Loucy (cell line): ENCODE results near the gene SLC26A9.
A peak's percentile ranks its signal among the peaks of the same experiment; 100 is the strongest.

ENCODE experiments used
- H2AFZ ChIP-seq: fragments of 200-600 bp; sonication (generic); 2 replicates; pipeline ENCODE4 v1.6.0; 2016; ENCODE audit warnings: antibody characterized with exemption, mild to moderate bottlenecking, low read length, moderate library complexity
- H3F3A ChIP-seq: fragments of 200-600 bp; 2 replicates; pipeline ENCODE4 v1.6.0; 2016; ENCODE audit warnings: antibody characterized with exemption, low read depth, mild to moderate bottlenecking
- H3K27me3 ChIP-seq: fragments of 200-600 bp; sonication (generic); 2 replicates; pipeline ENCODE4 v1.6.1; 2014; ENCODE audit warnings: low read length, mild to moderate bottlenecking; ENCODE audit not compliant: insufficient read depth, poor library complexity, severe bottlenecking
- H3K36me3 ChIP-seq: fragments of 200-600 bp; sonication (generic); 2 replicates; pipeline ENCODE4 v1.6.1; 2016; ENCODE audit warnings: low read length; ENCODE audit not compliant: insufficient read depth
- H3K4me1 ChIP-seq: fragments of 200-600 bp; sonication (generic); 2 replicates; pipeline ENCODE4 v1.5.1; 2014; ENCODE audit warnings: low read length, mild to moderate bottlenecking; ENCODE audit not compliant: insufficient read depth, poor library complexity, severe bottlenecking
- H3K4me2 ChIP-seq: fragments of 200-600 bp; sonication (generic); 2 replicates; pipeline ENCODE4 v1.6.0; 2014; ENCODE audit warnings: antibody characterized with exemption, low read length, low read depth, mild to moderate bottlenecking; ENCODE audit not compliant: poor library complexity, severe bottlenecking
- H3K4me3 ChIP-seq: fragments of 200-600 bp; sonication (generic); 2 replicates; pipeline ENCODE4 v1.5.1; 2014; ENCODE audit warnings: low read length, mild to moderate bottlenecking, mixed read lengths; ENCODE audit not compliant: poor library complexity, severe bottlenecking
- H3K79me2 ChIP-seq: fragments of 200-600 bp; sonication (generic); 2 replicates; pipeline ENCODE4 v1.6.1; 2014; ENCODE audit warnings: low read length; ENCODE audit not compliant: insufficient read depth
- H3K9ac ChIP-seq: fragments of 200-600 bp; sonication (generic); 2 replicates; pipeline ENCODE4 v1.6.0; 2014; ENCODE audit warnings: mild to moderate bottlenecking, low read depth, low read length, moderate library complexity; ENCODE audit not compliant: poor library complexity, severe bottlenecking
- H3K9me2 ChIP-seq: fragments of 200-600 bp; sonication (generic); replicated peaks from 2 replicates; pipeline ENCODE4 v1.6.1; 2016; ENCODE audit warnings: low read depth, low read length, mixed read lengths
- H3K9me3 ChIP-seq: fragments of 200-600 bp; sonication (generic); 2 replicates; pipeline ENCODE4 v1.6.1; 2014; ENCODE audit warnings: mild to moderate bottlenecking, antibody characterized with exemption, low read length, low read depth; ENCODE audit not compliant: insufficient read depth
- H4K20me1 ChIP-seq: fragments of 200-600 bp; sonication (generic); 2 replicates; pipeline ENCODE4 v1.6.0; 2014; ENCODE audit warnings: antibody characterized with exemption, low read length, mild to moderate bottlenecking; ENCODE audit not compliant: insufficient read depth, poor library complexity, severe bottlenecking
- EZH2phosphoT487 ChIP-seq: fragments of 200-600 bp; IDR thresholded peaks from 2 replicates; pipeline ENCODE4 v1.6.1; 2018; ENCODE audit warnings: antibody characterized with exemption, mild to moderate bottlenecking, moderate library complexity, borderline replicate concordance
- TF ChIP-seq, protein P1 (sequence below): fragments of 200-600 bp; sonication (generic); conservative IDR thresholded peaks from 2 replicates; pipeline ENCODE4 v1.5.1; 2014; ENCODE audit warnings: mild to moderate bottlenecking, antibody characterized with exemption, low read length

Gene SLC26A9

DNA sequence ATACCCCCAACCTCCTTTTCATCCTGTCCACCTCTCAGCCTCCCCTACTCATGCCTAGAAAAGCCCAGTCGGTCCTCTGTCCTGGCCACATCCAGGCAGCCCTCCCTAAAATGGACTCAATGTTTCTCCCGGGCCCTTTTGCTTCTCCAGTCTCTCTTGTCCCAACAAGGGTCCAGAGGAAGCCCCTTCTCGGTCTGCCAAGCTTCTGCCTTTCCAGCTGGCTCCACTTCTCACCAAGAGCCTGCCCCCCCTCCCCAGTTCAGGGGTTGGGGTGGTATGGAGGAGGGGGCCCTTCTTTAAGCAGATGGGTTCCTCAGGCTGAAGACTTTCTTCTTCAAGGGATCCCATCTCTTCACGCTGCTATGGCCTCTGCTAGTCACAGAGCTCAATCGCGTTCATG lies 36.0 kb upstream of the SLC26A9 start:
- Histone ChIP-seq H3K9me3 (no peaks in the 10 kb centered on the region), H3K27me3 (no peaks in the 10 kb centered on the region), H3K36me3 (no peaks in the 10 kb centered on the region), H3K9me2 (no peaks in the 10 kb centered on the region), H2AFZ (no peak overlapping the region), H3K9ac (no peak overlapping the region), H3K79me2 (no peaks in the 10 kb centered on the region), H4K20me1 (no peaks in the 10 kb centered on the region), H3K4me3 (no peak overlapping the region), H3F3A (no peaks in the 10 kb centered on the region), H3K4me2 (no peak overlapping the region), H3K4me1 (no peaks in the 10 kb centered on the region)
- no peak for TF ChIP-seq EZH2phosphoT487
- TF ChIP-seq, protein P1, sequence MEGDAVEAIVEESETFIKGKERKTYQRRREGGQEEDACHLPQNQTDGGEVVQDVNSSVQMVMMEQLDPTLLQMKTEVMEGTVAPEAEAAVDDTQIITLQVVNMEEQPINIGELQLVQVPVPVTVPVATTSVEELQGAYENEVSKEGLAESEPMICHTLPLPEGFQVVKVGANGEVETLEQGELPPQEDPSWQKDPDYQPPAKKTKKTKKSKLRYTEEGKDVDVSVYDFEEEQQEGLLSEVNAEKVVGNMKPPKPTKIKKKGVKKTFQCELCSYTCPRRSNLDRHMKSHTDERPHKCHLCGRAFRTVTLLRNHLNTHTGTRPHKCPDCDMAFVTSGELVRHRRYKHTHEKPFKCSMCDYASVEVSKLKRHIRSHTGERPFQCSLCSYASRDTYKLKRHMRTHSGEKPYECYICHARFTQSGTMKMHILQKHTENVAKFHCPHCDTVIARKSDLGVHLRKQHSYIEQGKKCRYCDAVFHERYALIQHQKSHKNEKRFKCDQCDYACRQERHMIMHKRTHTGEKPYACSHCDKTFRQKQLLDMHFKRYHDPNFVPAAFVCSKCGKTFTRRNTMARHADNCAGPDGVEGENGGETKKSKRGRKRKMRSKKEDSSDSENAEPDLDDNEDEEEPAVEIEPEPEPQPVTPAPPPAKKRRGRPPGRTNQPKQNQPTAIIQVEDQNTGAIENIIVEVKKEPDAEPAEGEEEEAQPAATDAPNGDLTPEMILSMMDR: no peak

DNA sequence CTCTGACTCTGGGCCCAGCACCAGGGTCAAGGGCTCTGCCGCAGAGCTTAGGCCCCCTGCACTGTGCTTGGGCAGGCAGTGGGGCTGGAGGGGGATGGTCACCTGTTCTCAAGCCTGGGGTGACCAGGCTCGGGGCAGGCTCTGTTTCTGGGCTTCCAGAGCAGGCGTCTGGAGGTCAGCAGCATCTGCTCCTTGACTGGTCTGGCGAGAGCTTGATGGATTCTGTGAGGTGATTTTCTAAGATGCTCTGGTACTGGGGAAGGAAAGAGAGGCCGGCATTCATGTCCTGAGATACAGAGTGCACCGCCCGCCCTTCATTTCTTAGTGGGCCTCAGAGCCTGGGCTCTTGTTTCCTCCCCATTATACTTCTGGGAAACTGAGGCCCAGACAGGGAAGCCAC lies 35.4 kb upstream of the SLC26A9 start:
- H3F3A ChIP-seq: no peaks in the 10 kb centered on the region
- no peaks in the 10 kb centered on the region for H3K79me2 ChIP-seq

DNA sequence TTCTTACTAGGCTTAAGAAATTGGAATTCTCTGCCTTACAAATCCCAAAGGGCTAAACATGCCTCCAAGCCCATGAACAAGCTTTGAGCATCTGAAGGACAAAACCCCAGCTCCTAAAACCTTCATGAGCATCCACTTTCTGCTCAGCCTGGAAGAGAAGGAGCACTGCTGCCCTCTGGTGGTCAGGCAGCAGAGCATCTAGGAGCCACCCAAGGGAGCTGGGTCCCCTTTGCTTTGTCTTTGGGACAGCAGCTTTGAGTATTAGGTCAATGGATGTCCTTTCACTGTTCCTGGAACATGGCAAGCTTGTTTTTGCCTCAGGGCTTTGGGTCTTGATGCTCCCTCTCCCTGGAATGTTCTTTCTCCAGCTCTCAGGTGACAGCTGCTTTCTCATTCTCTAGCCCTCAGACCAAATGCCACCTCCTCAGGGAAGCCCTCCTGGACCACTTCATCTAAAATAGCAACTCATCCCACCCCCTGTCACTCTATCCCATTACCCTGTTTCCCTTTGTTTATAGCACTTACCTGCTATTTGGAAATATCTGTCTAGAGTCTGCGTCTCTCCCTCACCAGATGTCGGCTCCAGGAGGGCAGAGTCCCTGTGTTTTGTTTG lies 34.3 kb upstream of the SLC26A9 start:
- Histone ChIP-seq H3K79me2 (no peaks in the 10 kb centered on the region), H3K9me2 (no peaks in the 10 kb centered on the region), H3K4me1 (no peaks in the 10 kb centered on the region), H2AFZ (no peak overlapping the region), H3K36me3 (no peaks in the 10 kb centered on the region), H3K27me3 (no peaks in the 10 kb centered on the region), H4K20me1 (no peaks in the 10 kb centered on the region), H3K9me3 (no peaks in the 10 kb centered on the region), H3K9ac (no peak overlapping the region), H3K4me3 (no peak overlapping the region), H3F3A (no peaks in the 10 kb centered on the region), H3K4me2 (no peak overlapping the region)
- TF ChIP-seq EZH2phosphoT487: no peak
- TF ChIP-seq, protein P1: peak; percentile 98

More for the DNA sequence above, 35.4 kb upstream of the SLC26A9 start:
- Histone ChIP-seq H3K4me2 (no peak overlapping the region), H4K20me1 (no peaks in the 10 kb centered on the region), H3K27me3 (no peaks in the 10 kb centered on the region), H3K9ac (no peak overlapping the region), H3K9me2 (no peaks in the 10 kb centered on the region), H3K4me1 (no peaks in the 10 kb centered on the region), H3K4me3 (no peak overlapping the region), H3K36me3 (no peaks in the 10 kb centered on the region), H3K9me3 (no peaks in the 10 kb centered on the region), H2AFZ (no peak overlapping the region)
- TF ChIP-seq, protein P1: no peak
- no peak for TF ChIP-seq EZH2phosphoT487
